Measurements from ENCODE around the gene BANP. TPM values are rescaled to one million over a fixed set of nuclear protein-coding genes. Genes with fewer than 3 reads are reported as not detected.

The BANP gene
- total and polyA plus RNA-seq, 2 donors from 2014 or later, result 12.4 to 26.3 TPM

- Histone ChIP-seq H3K9me3 (ENCODE audit: control insufficient read depth in 2 of 3, insufficient read depth in 1 of 3, low read length in 3 of 3) (no peaks in the 10 kb centered on the region), H3K27me3 (ENCODE audit: control insufficient read depth, insufficient read depth, low read length) (no peaks in the 10 kb centered on the region), H3K27ac (ENCODE audit: low read depth in 2 of 2, low read length in 2 of 2) (no peak overlapping the region), H3K36me3 (ENCODE audit: control insufficient read depth in 2 of 3, insufficient read depth in 3 of 3, low read length in 3 of 3) (peaks cover 5 to 16% (median 6%) of the 10 kb centered on the region in 3 donors), H3K4me3 (ENCODE audit: low read length in 3 of 3) (no peak overlapping the region), H3K4me1 (ENCODE audit: control insufficient read depth in 2 of 3, insufficient read depth in 2 of 3, low read depth in 1 of 3, low read length in 3 of 3) (peaks cover 0 to 2% (median 0%) of the 10 kb centered on the region in 3 donors), H3K9ac (ENCODE audit: low read length in 3 of 3) (no peak overlapping the region)
- intact Hi-C loops (cut with DNase I), result no loop called here
- no peak for TF ChIP-seq CTCF (IDR thresholded peaks at IDR 0.05; ENCODE audit: borderline replicate concordance, extremely low read depth, insufficient read depth)
- peak in 1 of 5 donors; percentile 53 for DNase-seq
- no peak for FAIRE-seq
Observed at GRCh38 chr16:88013766-88014251, 62.6 kb downstream of the BANP start.

- Histone ChIP-seq H3K36me3 (ENCODE audit: control insufficient read depth in 2 of 3, insufficient read depth in 3 of 3, low read length in 3 of 3) (peaks cover 5 to 16% (median 6%) of the 10 kb centered on the region in 3 donors), H3K9me3 (ENCODE audit: control insufficient read depth in 2 of 3, insufficient read depth in 1 of 3, low read length in 3 of 3) (no peaks in the 10 kb centered on the region), H3K4me3 (ENCODE audit: low read length in 3 of 3) (no peak overlapping the region), H3K27me3 (ENCODE audit: control insufficient read depth, insufficient read depth, low read length) (no peaks in the 10 kb centered on the region), H3K4me1 (ENCODE audit: control insufficient read depth in 2 of 3, insufficient read depth in 2 of 3, low read depth in 1 of 3, low read length in 3 of 3) (peaks cover 0 to 2% (median 0%) of the 10 kb centered on the region in 3 donors), H3K9ac (ENCODE audit: low read length in 3 of 3) (no peak overlapping the region), H3K27ac (ENCODE audit: low read depth in 2 of 2, low read length in 2 of 2) (no peak overlapping the region)
- intact Hi-C loops (cut with DNase I), result no loop called here
- FAIRE-seq (no peak), DNase-seq (no peak)
- no peak for TF ChIP-seq CTCF (IDR thresholded peaks at IDR 0.05; ENCODE audit: borderline replicate concordance, extremely low read depth, insufficient read depth)
Observed at GRCh38 chr16:88014252-88014781, 63.1 kb downstream of the BANP start.

GRCh38 chr16:88014954-88015805, 63.9 kb downstream of the BANP start:
- intact Hi-C loops (cut with DNase I), result no loop called here
- H3K27ac ChIP-seq (ENCODE audit: low read depth in 2 of 2, low read length in 2 of 2), result no peak overlapping the region
- no peaks in the 10 kb centered on the region for H3K27me3 ChIP-seq (ENCODE audit: control insufficient read depth, insufficient read depth, low read length)
- H3K9ac ChIP-seq (ENCODE audit: low read length in 3 of 3), result no peak overlapping the region
- H3K4me1 ChIP-seq (ENCODE audit: control insufficient read depth in 2 of 3, insufficient read depth in 2 of 3, low read depth in 1 of 3, low read length in 3 of 3), result peaks cover 0 to 2% (median 0%) of the 10 kb centered on the region in 3 donors
- H3K36me3 ChIP-seq (ENCODE audit: control insufficient read depth in 2 of 3, insufficient read depth in 3 of 3, low read length in 3 of 3), result peaks cover 4 to 14% (median 5%) of the 10 kb centered on the region in 3 donors
- H3K4me3 ChIP-seq (ENCODE audit: low read length in 3 of 3), result no peak overlapping the region
- FAIRE-seq, result no peak
- no peaks in the 10 kb centered on the region for H3K9me3 ChIP-seq (ENCODE audit: control insufficient read depth in 2 of 3, insufficient read depth in 1 of 3, low read length in 3 of 3)
- no peak for DNase-seq
- no peak for TF ChIP-seq CTCF (IDR thresholded peaks at IDR 0.05; ENCODE audit: borderline replicate concordance, extremely low read depth, insufficient read depth)

Data from kidney (tissue), 14 donors.